Neural progenitor cell (in vitro differentiated cells): ENCODE measurements around the gene HHAT. TPM values are rescaled to one million over a fixed set of nuclear protein-coding genes. Genes with fewer than 3 reads are reported as not detected.

ENCODE experiments used
- DNase-seq: peaks from one replicate; pipeline ENCODE4 v3.0.0-alpha.2; 2016; ENCODE audit warnings: low spot score
- H2AFZ ChIP-seq: fragments of 200-600 bp; sonication (generic); replicated peaks from 2 replicates; pipeline ENCODE4 v1.6.1; 2016; ENCODE audit warnings: antibody characterized with exemption
- H3F3A ChIP-seq: fragments of 200-600 bp; sonication (generic); 2 replicates; pipeline ENCODE4 v1.6.1; 2016; ENCODE audit warnings: antibody characterized with exemption, low read depth
- H3K27ac ChIP-seq: fragments of 200-600 bp; sonication (generic); 2 replicates; pipeline ENCODE4 v1.5.1; 2016; ENCODE audit warnings: mild to moderate bottlenecking
- H3K27me3 ChIP-seq: fragments of 200-600 bp; sonication (generic); 2 replicates; pipeline ENCODE4 v1.6.1; 2016; ENCODE audit warnings: mild to moderate bottlenecking, moderate library complexity
- H3K36me3 ChIP-seq: fragments of 200-600 bp; sonication (generic); 2 replicates; pipeline ENCODE4 v1.5.1; 2016
- H3K4me1 ChIP-seq: fragments of 200-600 bp; sonication (generic); 2 replicates; pipeline ENCODE4 v1.6.1; 2016; ENCODE audit warnings: mixed run types
- H3K4me2 ChIP-seq: fragments of 200-600 bp; sonication (generic); 2 replicates; pipeline ENCODE4 v1.6.1; 2016
- H3K4me3 ChIP-seq: fragments of 200-600 bp; sonication (generic); 2 replicates; pipeline ENCODE4 v1.5.1; 2016
- H3K79me2 ChIP-seq: fragments of 200-600 bp; sonication (generic); 2 replicates; pipeline ENCODE4 v1.6.1; 2016; ENCODE audit warnings: low read depth
- H3K9ac ChIP-seq: fragments of 200-600 bp; sonication (generic); 2 replicates; pipeline ENCODE4 v1.6.1; 2016
- H3K9me3 ChIP-seq: fragments of 200-600 bp; sonication (generic); 2 replicates; pipeline ENCODE4 v1.5.1; 2016; ENCODE audit warnings: low read depth
- H4K20me1 ChIP-seq: fragments of 200-600 bp; sonication (generic); 2 replicates; pipeline ENCODE4 v1.6.1; 2016; ENCODE audit warnings: low read depth
- H3K27ac Mint-ChIP-seq: 3 replicates; pipeline ENCODE4 v1.8.0; 2021; ENCODE audit warnings: mixed read lengths
- H3K27me3 Mint-ChIP-seq: 2 replicates; pipeline ENCODE4 v1.8.0; 2022; ENCODE audit warnings: low read depth, mild to moderate bottlenecking, inconsistent platforms, moderate library complexity, mixed read lengths; ENCODE audit not compliant: insufficient read depth
- H3K36me3 Mint-ChIP-seq: 3 replicates; pipeline ENCODE4 v1.8.0; 2021; ENCODE audit warnings: mixed read lengths
- H3K4me1 Mint-ChIP-seq: 3 replicates; pipeline ENCODE4 v1.8.0; 2021; ENCODE audit warnings: mixed read lengths
- H3K4me3 Mint-ChIP-seq: 3 replicates; pipeline ENCODE4 v1.8.0; 2021; ENCODE audit warnings: mild to moderate bottlenecking, moderate library complexity, mixed read lengths
- H3K9me3 Mint-ChIP-seq: 3 replicates; pipeline ENCODE4 v1.8.0; 2020; ENCODE audit warnings: mixed read lengths
- EZH2 ChIP-seq: fragments of 200-600 bp; sonication (generic); IDR thresholded peaks from 2 replicates; pipeline ENCODE4 v1.6.1; 2017; ENCODE audit warnings: antibody characterized with exemption, mild to moderate bottlenecking, moderate library complexity
- EZH2phosphoT487 ChIP-seq: fragments of 200-600 bp; sonication (generic); IDR thresholded peaks from 2 replicates; pipeline ENCODE4 v1.6.1; 2017; ENCODE audit warnings: antibody characterized with exemption
- total RNA-seq: library from RNA; depleted of rRNA; stranded (reverse); fragments of >200 nt; gene quantifications from 2 replicates; pipeline ENCODE4 v1.2.3, GENCODE V29; 2015; ENCODE audit warnings: low replicate concordance
- TF ChIP-seq, protein P1 (sequence below): fragments of 200-600 bp; sonication (generic); IDR thresholded peaks from 2 replicates; pipeline ENCODE4 v1.5.1; 2017; ENCODE audit warnings: antibody characterized with exemption, mild to moderate bottlenecking

The HHAT gene
- total RNA-seq: 10.3 and 15.4 TPM in 2 replicates

DNA sequence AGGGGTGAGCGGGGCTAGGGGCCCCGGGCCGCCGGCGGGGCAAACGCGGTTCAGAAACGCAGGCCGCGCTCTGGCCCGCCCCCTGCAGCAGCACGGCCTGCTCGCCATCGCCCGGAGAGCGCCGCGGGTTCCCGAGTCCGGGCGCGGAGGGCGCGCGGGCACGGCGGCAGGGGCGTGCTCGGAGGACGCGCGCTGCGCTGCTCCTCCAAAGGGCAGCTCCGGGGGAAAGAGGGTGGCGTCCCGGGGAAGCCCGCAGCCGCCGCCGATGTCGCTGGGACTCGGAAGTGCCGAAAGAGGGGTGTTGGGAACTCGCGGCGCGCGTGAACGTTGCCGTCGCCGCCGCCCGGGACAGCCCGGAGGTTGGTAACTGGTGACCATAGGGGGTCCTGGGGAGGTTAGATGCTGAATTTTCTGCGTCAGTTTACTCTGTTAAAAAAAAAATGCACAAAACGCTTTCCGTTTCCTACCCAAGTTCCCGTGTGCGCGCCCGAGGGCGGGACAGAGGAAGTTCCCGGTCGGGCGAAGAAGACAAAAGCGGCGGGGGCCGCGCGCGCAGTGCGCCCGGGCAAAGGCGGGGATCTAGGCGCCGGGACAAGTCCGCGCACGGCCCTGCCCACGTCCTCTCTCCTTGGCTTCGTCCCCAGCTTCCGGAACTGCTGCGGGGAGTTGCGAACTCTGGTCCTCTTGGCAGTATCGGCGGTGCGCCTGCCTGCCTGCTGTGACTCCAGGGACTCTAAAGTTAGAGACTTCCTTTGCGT is at the start of gene HHAT:
Gene HHAT, plus strand, starts transcription at position 157 of the 758 bp plus-strand sequence. CDS start 20,074 bp downstream, outside the sequence.
- peaks cover 59% of the 10 kb centered on the region for H3K27me3 ChIP-seq
- Mint-ChIP-seq H3K27me3 (peaks cover 5% of the 10 kb centered on the region), H3K36me3 (peaks cover 5% of the 10 kb centered on the region), H3K4me1 (peaks cover 15% of the 10 kb centered on the region), H3K4me3 (peak within 1 kb of the TSS; percentile 98), H3K9me3 (peaks cover 18% of the 10 kb centered on the region), H3K27ac (peak within 1 kb of the TSS; percentile 99)
- H3K27ac ChIP-seq: peak within 1 kb of the TSS; percentile 49
- no peak within 1 kb of the TSS for H3K9ac ChIP-seq
- H3K79me2 ChIP-seq: no peaks in the 10 kb centered on the region
- peak within 1 kb of the TSS; percentile 99 for H2AFZ ChIP-seq
- H4K20me1 ChIP-seq: no peaks in the 10 kb centered on the region
- peak within 1 kb of the TSS; percentile 84 for H3K4me3 ChIP-seq
- no peaks in the 10 kb centered on the region for H3K36me3 ChIP-seq
- peak; percentile 88 for DNase-seq
- TF ChIP-seq, protein P1, sequence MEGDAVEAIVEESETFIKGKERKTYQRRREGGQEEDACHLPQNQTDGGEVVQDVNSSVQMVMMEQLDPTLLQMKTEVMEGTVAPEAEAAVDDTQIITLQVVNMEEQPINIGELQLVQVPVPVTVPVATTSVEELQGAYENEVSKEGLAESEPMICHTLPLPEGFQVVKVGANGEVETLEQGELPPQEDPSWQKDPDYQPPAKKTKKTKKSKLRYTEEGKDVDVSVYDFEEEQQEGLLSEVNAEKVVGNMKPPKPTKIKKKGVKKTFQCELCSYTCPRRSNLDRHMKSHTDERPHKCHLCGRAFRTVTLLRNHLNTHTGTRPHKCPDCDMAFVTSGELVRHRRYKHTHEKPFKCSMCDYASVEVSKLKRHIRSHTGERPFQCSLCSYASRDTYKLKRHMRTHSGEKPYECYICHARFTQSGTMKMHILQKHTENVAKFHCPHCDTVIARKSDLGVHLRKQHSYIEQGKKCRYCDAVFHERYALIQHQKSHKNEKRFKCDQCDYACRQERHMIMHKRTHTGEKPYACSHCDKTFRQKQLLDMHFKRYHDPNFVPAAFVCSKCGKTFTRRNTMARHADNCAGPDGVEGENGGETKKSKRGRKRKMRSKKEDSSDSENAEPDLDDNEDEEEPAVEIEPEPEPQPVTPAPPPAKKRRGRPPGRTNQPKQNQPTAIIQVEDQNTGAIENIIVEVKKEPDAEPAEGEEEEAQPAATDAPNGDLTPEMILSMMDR: peak; percentile 26
- TF ChIP-seq EZH2: no peak
- peak within 1 kb of the TSS; percentile 95 for H3K4me2 ChIP-seq
- peaks cover 5% of the 10 kb centered on the region for H3K9me3 ChIP-seq
- peaks cover 22% of the 10 kb centered on the region for H3F3A ChIP-seq
- H3K4me1 ChIP-seq: peaks cover 12% of the 10 kb centered on the region

DNA sequence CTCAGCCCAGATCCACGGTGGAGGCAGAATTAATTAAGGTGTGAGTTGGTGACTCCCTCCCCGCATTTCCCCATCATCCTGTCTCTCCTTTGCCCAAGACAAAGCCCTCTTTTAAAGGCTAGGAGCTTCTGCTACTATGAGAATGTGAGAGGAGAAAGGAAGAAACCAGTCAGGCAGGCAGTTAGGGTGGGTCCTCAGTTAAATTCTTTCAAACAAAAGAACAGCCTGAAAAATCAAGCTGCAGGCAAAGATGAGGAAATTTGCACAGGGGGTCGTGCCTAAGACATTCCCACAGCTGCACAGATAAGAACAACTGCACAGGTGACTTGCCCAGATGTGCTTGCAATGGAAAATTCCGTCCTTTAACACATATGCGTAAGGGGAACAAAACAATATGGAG is 48.5 kb upstream of the HHAT start:
- Histone ChIP-seq H3K27ac (no peak overlapping the region), H3K4me3 (no peak overlapping the region)
- no peak for DNase-seq

DNA sequence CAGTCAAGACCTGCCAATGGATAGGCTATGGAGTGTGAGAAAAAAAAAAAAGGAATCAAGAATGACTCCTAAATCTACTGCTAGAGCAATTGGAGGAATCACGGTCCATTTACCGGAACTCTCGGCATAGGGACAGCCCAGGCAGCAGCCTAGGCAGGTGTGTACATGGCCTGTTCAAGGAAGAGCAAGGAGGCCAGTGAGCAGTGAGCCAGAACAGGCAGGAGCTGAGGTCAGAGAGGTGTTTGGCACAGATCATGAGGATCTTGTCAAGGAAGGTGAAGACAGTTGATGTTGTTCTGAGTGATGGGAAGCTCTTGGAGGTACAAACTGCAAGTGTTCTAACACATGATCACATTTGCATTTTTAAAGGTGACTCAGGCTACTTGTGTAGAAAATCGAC is 40.6 kb upstream of the HHAT start:
- peaks cover 6% of the 10 kb centered on the region for H3K9me3 Mint-ChIP-seq

More for the DNA sequence above, 48.5 kb upstream of the HHAT start:
- H3K4me2 ChIP-seq: no peak overlapping the region
- Mint-ChIP-seq H3K4me1 (no peaks in the 10 kb centered on the region), H3K36me3 (no peaks in the 10 kb centered on the region), H3K4me3 (no peak overlapping the region), H3K27me3 (peaks cover 6% of the 10 kb centered on the region), H3K27ac (no peak overlapping the region), H3K9me3 (peaks cover 22% of the 10 kb centered on the region)
- H3K27me3 ChIP-seq: no peaks in the 10 kb centered on the region
- no peaks in the 10 kb centered on the region for H4K20me1 ChIP-seq
- no peak overlapping the region for H2AFZ ChIP-seq
- H3F3A ChIP-seq: no peaks in the 10 kb centered on the region
- H3K9me3 ChIP-seq: no peaks in the 10 kb centered on the region
- no peak overlapping the region for H3K9ac ChIP-seq
- TF ChIP-seq EZH2phosphoT487 (no peak), EZH2 (no peak)
- TF ChIP-seq, protein P1: no peak
- no peaks in the 10 kb centered on the region for H3K36me3 ChIP-seq
- H3K4me1 ChIP-seq: no peaks in the 10 kb centered on the region
- H3K79me2 ChIP-seq: no peaks in the 10 kb centered on the region

More for the DNA sequence above, 40.6 kb upstream of the HHAT start:
- no peak for DNase-seq
- Mint-ChIP-seq H3K4me1 (peaks cover 17% of the 10 kb centered on the region), H3K27me3 (peaks cover 10% of the 10 kb centered on the region), H3K27ac (no peak overlapping the region), H3K4me3 (no peak overlapping the region), H3K36me3 (no peaks in the 10 kb centered on the region)
- TF ChIP-seq EZH2: no peak
- TF ChIP-seq, protein P1: no peak
- no peak for TF ChIP-seq EZH2phosphoT487
- Histone ChIP-seq H3F3A (peaks cover 34% of the 10 kb centered on the region), H4K20me1 (no peaks in the 10 kb centered on the region), H3K4me3 (no peak overlapping the region), H3K4me1 (peaks cover 25% of the 10 kb centered on the region), H3K9ac (no peak overlapping the region), H3K4me2 (no peak overlapping the region), H3K79me2 (no peaks in the 10 kb centered on the region), H2AFZ (no peak overlapping the region), H3K36me3 (no peaks in the 10 kb centered on the region), H3K9me3 (no peaks in the 10 kb centered on the region), H3K27me3 (no peaks in the 10 kb centered on the region), H3K27ac (no peak overlapping the region)
